GM23338 (cell line): ENCODE results near the gene MMP15. TPM values are rescaled to one million over a fixed set of nuclear protein-coding genes. Genes with fewer than 3 reads are reported as not detected.
"Not testable (repeated sequence)": the region's sequence is repeated elsewhere in the genome, so short reads cannot be mapped to it uniquely, and the experiment has no call there.

Experiments
- ATAC-seq: fragments of 200-7000 bp; cut with Tn5 transposase; 3 replicates; pipeline ENCODE4 v1.9.1; 2020
- DNase-seq: peaks from one replicate; pipeline ENCODE4 v3.0.0-alpha.2; 2015; ENCODE audit warnings: low spot score
- H2AFZ ChIP-seq: fragments of 200-600 bp; sonication (generic); 2 replicates; pipeline ENCODE4 v1.8.0; 2016; ENCODE audit warnings: antibody characterized with exemption, mild to moderate bottlenecking, moderate library complexity
- H3F3A ChIP-seq: fragments of 200-600 bp; sonication (generic); replicated peaks from 2 replicates; pipeline ENCODE4 v1.8.0; 2017; ENCODE audit warnings: antibody characterized with exemption, mixed run types, low read depth
- H3K27ac ChIP-seq: fragments of 200-600 bp; sonication (generic); 2 replicates; pipeline ENCODE4 v1.6.1; 2016; ENCODE audit warnings: low read depth
- H3K27me3 ChIP-seq: fragments of 200-600 bp; sonication (generic); 2 replicates; pipeline ENCODE4 v1.8.0; 2016; ENCODE audit warnings: mild to moderate bottlenecking, mixed run types, moderate library complexity; ENCODE audit not compliant: insufficient read depth
- H3K36me3 ChIP-seq: fragments of 200-600 bp; sonication (generic); 2 replicates; pipeline ENCODE4 v1.8.0; 2016; ENCODE audit warnings: mild to moderate bottlenecking; ENCODE audit not compliant: insufficient read depth
- H3K4me1 ChIP-seq: fragments of 200-600 bp; sonication (generic); 2 replicates; pipeline ENCODE4 v1.8.0; 2016; ENCODE audit warnings: mild to moderate bottlenecking, moderate library complexity; ENCODE audit not compliant: insufficient read depth
- H3K4me2 ChIP-seq: fragments of 200-600 bp; sonication (generic); 2 replicates; pipeline ENCODE4 v1.7.1; 2017; ENCODE audit warnings: mixed run types
- H3K4me3 ChIP-seq: fragments of 200-600 bp; sonication (generic); 2 replicates; pipeline ENCODE4 v1.6.1; 2016; ENCODE audit warnings: mixed run types
- H3K79me2 ChIP-seq: fragments of 200-600 bp; sonication (generic); replicated peaks from 2 replicates; pipeline ENCODE4 v1.8.0; 2017; ENCODE audit warnings: mild to moderate bottlenecking; ENCODE audit not compliant: insufficient read depth
- H3K9me2 ChIP-seq: fragments of 200-600 bp; sonication (generic); 2 replicates; pipeline ENCODE4 v1.8.0; 2017; ENCODE audit not compliant: insufficient read depth
- H4K20me1 ChIP-seq: fragments of 200-600 bp; sonication (generic); replicated peaks from 2 replicates; pipeline ENCODE4 v1.8.0; 2017; ENCODE audit warnings: mild to moderate bottlenecking; ENCODE audit not compliant: insufficient read depth
- H3K27ac Mint-ChIP-seq: 2 replicates; pipeline ENCODE4 v1.8.0; 2020; ENCODE audit warnings: inconsistent platforms, mild to moderate bottlenecking, moderate library complexity, mixed read lengths
- H3K27me3 Mint-ChIP-seq: 3 replicates; pipeline ENCODE4 v1.8.0; 2022; ENCODE audit warnings: low read depth, mild to moderate bottlenecking, moderate library complexity, mixed read lengths, inconsistent platforms; ENCODE audit not compliant: insufficient read depth, poor library complexity
- H3K36me3 Mint-ChIP-seq: 3 replicates; pipeline ENCODE4 v1.8.0; 2021; ENCODE audit warnings: low read depth, mild to moderate bottlenecking, inconsistent platforms, moderate library complexity, mixed read lengths
- H3K4me1 Mint-ChIP-seq: 3 replicates; pipeline ENCODE4 v1.8.0; 2020; ENCODE audit warnings: mild to moderate bottlenecking, inconsistent platforms, mixed read lengths
- H3K4me3 Mint-ChIP-seq: 3 replicates; pipeline ENCODE4 v1.8.0; 2021; ENCODE audit warnings: moderate library complexity, mild to moderate bottlenecking, inconsistent platforms, mixed read lengths
- H3K9me3 Mint-ChIP-seq: 3 replicates; pipeline ENCODE4 v1.8.0; 2020; ENCODE audit warnings: moderate library complexity, mild to moderate bottlenecking, inconsistent platforms, mixed read lengths
- CREB1 ChIP-seq: fragments of 250-450 bp; sonication (Bioruptor Pico); IDR thresholded peaks from 2 replicates; pipeline ENCODE4 v1.5.0; 2020; ENCODE audit warnings: low read depth, mild to moderate bottlenecking, moderate library complexity
- EZH2phosphoT487 ChIP-seq: fragments of 200-600 bp; sonication (generic); IDR thresholded peaks from one replicate; pipeline ENCODE4 v1.8.1; 2018; ENCODE audit warnings: antibody characterized with exemption; ENCODE audit not compliant: unreplicated experiment
- JUNB ChIP-seq: IDR thresholded peaks from one replicate; pipeline ENCODE4 v1.6.1; 2016; ENCODE audit warnings: antibody characterized with exemption; ENCODE audit not compliant: unreplicated experiment
- NANOG ChIP-seq: IDR thresholded peaks from 2 replicates; pipeline ENCODE4 v1.6.1; 2016; ENCODE audit warnings: antibody characterized with exemption, borderline replicate concordance
- POLR2AphosphoS5 ChIP-seq: IDR thresholded peaks from 2 replicates; pipeline ENCODE4 v1.6.1; 2016; ENCODE audit warnings: antibody characterized with exemption, low read depth
- ZNF114 ChIP-seq: fragments of 250-450 bp; sonication (Bioruptor Pico); IDR thresholded peaks from 2 replicates; pipeline ENCODE4 v1.5.0; 2020; ENCODE audit warnings: mild to moderate bottlenecking, moderate library complexity
- ZNF331 ChIP-seq: fragments of 250-450 bp; sonication (Bioruptor Pico); IDR thresholded peaks from 2 replicates; pipeline ENCODE4 v1.5.0; 2020; ENCODE audit warnings: low read depth, mild to moderate bottlenecking, moderate library complexity
- polyA plus RNA-seq: library from polyadenylated mRNA; unstranded; fragments of >200 nt; fragmentation: Nextera tagmentation; extraction: Ambion mirVana; gene quantifications from 2 replicates; pipeline ENCODE4 v1.2.1, GENCODE V29; 2016
- total RNA-seq: library from RNA; depleted of rRNA; stranded (reverse); fragments of >200 nt; shearing (Covaris generic); gene quantifications from 2 replicates; pipeline ENCODE4 v1.2.3, GENCODE V29; 2014
- TF ChIP-seq, protein P1 (sequence below): IDR thresholded peaks from one replicate; pipeline ENCODE4 v1.6.1; 2018; ENCODE audit warnings: antibody characterized with exemption; ENCODE audit not compliant: unreplicated experiment
- TF ChIP-seq, protein P2 (sequence below), 2 experiments: fragments of 200-600 bp in 1 of 2; sonication (generic) in 1 of 2; conservative IDR thresholded peaks; 2 replicates each; pipeline versions ENCODE4 v1.5.1 to v1.6.1; 2016 to 2017; ENCODE audit warnings: antibody characterized with exemption in 2 of 2, low read depth in 2 of 2, mild to moderate bottlenecking in 2 of 2, moderate library complexity in 1 of 2
- TF ChIP-seq, protein P3 (sequence below): fragments of 250-450 bp; sonication (Bioruptor Pico); IDR thresholded peaks from 2 replicates; pipeline ENCODE4 v1.5.0; 2020; ENCODE audit warnings: mild to moderate bottlenecking, moderate library complexity
- TF ChIP-seq, protein P4 (sequence below): IDR thresholded peaks from 2 replicates; pipeline ENCODE4 v1.6.1; 2016; ENCODE audit warnings: antibody characterized with exemption

The MMP15 gene
- total and polyA plus RNA-seq, 2 experiments from 2014 or later: 10.9 to 79.1 TPM

DNA sequence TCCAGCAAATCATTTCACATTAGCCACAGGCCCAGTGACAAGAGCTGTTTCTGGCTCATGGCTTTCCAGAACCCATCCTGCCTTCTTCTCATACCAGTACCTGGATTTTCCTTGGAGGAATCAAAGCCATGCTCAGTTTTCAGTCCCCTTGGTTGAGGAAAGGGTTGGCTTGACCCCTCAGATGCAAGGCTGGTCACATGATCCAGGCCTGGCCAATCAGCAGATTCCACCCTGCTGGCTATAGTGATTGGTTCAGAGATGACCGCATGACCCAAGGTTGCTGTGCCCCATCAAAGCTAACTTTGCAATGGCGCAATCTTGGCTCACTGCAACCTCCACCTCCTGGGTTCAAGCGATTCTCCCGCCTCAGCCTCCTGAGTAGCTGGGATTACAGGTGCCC, 45.0 kb downstream of the MMP15 start:
- H3K27ac Mint-ChIP-seq: no peak overlapping the region
- peaks cover 7% of the 10 kb centered on the region for H3K9me3 Mint-ChIP-seq
- H3K27me3 Mint-ChIP-seq: peaks cover 2% of the 10 kb centered on the region
- H2AFZ ChIP-seq: no peak overlapping the region
- no peak overlapping the region for H3K4me3 Mint-ChIP-seq
- ATAC-seq (no peak), DNase-seq (no peak)
- H3K36me3 ChIP-seq: no peaks in the 10 kb centered on the region
- H3K4me2 ChIP-seq: no peak overlapping the region
- H3K36me3 Mint-ChIP-seq: no peaks in the 10 kb centered on the region
- no peaks in the 10 kb centered on the region for H3K79me2 ChIP-seq
- no peak overlapping the region for H3K27ac ChIP-seq
- TF ChIP-seq CREB1 (CRISPR knock-in tag) (no peak), NANOG (no peak), ZNF331 (CRISPR knock-in tag) (no peak), JUNB (no peak), POLR2AphosphoS5 (no peak), EZH2phosphoT487 (no peak), ZNF114 (CRISPR knock-in tag) (no peak)
- TF ChIP-seq, protein P1, sequence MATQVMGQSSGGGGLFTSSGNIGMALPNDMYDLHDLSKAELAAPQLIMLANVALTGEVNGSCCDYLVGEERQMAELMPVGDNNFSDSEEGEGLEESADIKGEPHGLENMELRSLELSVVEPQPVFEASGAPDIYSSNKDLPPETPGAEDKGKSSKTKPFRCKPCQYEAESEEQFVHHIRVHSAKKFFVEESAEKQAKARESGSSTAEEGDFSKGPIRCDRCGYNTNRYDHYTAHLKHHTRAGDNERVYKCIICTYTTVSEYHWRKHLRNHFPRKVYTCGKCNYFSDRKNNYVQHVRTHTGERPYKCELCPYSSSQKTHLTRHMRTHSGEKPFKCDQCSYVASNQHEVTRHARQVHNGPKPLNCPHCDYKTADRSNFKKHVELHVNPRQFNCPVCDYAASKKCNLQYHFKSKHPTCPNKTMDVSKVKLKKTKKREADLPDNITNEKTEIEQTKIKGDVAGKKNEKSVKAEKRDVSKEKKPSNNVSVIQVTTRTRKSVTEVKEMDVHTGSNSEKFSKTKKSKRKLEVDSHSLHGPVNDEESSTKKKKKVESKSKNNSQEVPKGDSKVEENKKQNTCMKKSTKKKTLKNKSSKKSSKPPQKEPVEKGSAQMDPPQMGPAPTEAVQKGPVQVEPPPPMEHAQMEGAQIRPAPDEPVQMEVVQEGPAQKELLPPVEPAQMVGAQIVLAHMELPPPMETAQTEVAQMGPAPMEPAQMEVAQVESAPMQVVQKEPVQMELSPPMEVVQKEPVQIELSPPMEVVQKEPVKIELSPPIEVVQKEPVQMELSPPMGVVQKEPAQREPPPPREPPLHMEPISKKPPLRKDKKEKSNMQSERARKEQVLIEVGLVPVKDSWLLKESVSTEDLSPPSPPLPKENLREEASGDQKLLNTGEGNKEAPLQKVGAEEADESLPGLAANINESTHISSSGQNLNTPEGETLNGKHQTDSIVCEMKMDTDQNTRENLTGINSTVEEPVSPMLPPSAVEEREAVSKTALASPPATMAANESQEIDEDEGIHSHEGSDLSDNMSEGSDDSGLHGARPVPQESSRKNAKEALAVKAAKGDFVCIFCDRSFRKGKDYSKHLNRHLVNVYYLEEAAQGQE: no peak
- TF ChIP-seq, protein P2, sequence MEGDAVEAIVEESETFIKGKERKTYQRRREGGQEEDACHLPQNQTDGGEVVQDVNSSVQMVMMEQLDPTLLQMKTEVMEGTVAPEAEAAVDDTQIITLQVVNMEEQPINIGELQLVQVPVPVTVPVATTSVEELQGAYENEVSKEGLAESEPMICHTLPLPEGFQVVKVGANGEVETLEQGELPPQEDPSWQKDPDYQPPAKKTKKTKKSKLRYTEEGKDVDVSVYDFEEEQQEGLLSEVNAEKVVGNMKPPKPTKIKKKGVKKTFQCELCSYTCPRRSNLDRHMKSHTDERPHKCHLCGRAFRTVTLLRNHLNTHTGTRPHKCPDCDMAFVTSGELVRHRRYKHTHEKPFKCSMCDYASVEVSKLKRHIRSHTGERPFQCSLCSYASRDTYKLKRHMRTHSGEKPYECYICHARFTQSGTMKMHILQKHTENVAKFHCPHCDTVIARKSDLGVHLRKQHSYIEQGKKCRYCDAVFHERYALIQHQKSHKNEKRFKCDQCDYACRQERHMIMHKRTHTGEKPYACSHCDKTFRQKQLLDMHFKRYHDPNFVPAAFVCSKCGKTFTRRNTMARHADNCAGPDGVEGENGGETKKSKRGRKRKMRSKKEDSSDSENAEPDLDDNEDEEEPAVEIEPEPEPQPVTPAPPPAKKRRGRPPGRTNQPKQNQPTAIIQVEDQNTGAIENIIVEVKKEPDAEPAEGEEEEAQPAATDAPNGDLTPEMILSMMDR (conservative IDR thresholded peaks at IDR 0.05; ENCODE audit: low read depth in 2 of 2): no peak
- TF ChIP-seq, protein P3, sequence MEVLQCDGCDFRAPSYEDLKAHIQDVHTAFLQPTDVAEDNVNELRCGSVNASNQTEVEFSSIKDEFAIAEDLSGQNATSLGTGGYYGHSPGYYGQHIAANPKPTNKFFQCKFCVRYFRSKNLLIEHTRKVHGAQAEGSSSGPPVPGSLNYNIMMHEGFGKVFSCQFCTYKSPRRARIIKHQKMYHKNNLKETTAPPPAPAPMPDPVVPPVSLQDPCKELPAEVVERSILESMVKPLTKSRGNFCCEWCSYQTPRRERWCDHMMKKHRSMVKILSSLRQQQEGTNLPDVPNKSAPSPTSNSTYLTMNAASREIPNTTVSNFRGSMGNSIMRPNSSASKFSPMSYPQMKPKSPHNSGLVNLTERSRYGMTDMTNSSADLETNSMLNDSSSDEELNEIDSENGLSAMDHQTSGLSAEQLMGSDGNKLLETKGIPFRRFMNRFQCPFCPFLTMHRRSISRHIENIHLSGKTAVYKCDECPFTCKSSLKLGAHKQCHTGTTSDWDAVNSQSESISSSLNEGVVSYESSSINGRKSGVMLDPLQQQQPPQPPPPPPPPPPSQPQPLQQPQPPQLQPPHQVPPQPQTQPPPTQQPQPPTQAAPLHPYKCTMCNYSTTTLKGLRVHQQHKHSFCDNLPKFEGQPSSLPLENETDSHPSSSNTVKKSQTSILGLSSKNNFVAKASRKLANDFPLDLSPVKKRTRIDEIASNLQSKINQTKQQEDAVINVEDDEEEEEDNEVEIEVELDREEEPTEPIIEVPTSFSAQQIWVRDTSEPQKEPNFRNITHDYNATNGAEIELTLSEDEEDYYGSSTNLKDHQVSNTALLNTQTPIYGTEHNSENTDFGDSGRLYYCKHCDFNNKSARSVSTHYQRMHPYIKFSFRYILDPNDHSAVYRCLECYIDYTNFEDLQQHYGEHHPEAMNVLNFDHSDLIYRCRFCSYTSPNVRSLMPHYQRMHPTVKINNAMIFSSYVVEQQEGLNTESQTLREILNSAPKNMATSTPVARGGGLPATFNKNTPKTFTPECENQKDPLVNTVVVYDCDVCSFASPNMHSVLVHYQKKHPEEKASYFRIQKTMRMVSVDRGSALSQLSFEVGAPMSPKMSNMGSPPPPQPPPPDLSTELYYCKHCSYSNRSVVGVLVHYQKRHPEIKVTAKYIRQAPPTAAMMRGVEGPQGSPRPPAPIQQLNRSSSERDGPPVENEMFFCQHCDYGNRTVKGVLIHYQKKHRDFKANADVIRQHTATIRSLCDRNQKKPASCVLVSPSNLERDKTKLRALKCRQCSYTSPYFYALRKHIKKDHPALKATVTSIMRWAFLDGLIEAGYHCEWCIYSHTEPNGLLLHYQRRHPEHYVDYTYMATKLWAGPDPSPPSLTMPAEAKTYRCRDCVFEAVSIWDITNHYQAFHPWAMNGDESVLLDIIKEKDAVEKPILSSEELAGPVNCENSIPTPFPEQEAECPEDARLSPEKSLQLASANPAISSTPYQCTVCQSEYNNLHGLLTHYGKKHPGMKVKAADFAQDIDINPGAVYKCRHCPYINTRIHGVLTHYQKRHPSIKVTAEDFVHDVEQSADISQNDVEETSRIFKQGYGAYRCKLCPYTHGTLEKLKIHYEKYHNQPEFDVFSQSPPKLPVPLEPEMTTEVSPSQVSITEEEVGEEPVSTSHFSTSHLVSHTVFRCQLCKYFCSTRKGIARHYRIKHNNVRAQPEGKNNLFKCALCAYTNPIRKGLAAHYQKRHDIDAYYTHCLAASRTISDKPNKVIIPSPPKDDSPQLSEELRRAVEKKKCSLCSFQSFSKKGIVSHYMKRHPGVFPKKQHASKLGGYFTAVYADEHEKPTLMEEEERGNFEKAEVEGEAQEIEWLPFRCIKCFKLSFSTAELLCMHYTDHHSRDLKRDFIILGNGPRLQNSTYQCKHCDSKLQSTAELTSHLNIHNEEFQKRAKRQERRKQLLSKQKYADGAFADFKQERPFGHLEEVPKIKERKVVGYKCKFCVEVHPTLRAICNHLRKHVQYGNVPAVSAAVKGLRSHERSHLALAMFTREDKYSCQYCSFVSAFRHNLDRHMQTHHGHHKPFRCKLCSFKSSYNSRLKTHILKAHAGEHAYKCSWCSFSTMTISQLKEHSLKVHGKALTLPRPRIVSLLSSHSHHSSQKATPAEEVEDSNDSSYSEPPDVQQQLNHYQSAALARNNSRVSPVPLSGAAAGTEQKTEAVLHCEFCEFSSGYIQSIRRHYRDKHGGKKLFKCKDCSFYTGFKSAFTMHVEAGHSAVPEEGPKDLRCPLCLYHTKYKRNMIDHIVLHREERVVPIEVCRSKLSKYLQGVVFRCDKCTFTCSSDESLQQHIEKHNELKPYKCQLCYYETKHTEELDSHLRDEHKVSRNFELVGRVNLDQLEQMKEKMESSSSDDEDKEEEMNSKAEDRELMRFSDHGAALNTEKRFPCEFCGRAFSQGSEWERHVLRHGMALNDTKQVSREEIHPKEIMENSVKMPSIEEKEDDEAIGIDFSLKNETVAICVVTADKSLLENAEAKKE (CRISPR knock-in tag): no peak
- TF ChIP-seq, protein P4, sequence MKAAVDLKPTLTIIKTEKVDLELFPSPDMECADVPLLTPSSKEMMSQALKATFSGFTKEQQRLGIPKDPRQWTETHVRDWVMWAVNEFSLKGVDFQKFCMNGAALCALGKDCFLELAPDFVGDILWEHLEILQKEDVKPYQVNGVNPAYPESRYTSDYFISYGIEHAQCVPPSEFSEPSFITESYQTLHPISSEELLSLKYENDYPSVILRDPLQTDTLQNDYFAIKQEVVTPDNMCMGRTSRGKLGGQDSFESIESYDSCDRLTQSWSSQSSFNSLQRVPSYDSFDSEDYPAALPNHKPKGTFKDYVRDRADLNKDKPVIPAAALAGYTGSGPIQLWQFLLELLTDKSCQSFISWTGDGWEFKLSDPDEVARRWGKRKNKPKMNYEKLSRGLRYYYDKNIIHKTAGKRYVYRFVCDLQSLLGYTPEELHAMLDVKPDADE: no peak
- no peaks in the 10 kb centered on the region for H3K27me3 ChIP-seq
- no peaks in the 10 kb centered on the region for H3K9me2 ChIP-seq
- H4K20me1 ChIP-seq: no peaks in the 10 kb centered on the region
- no peak overlapping the region for H3K4me3 ChIP-seq
- H3K4me1 ChIP-seq: no peaks in the 10 kb centered on the region
- no peaks in the 10 kb centered on the region for H3K4me1 Mint-ChIP-seq
- no peaks in the 10 kb centered on the region for H3F3A ChIP-seq

DNA sequence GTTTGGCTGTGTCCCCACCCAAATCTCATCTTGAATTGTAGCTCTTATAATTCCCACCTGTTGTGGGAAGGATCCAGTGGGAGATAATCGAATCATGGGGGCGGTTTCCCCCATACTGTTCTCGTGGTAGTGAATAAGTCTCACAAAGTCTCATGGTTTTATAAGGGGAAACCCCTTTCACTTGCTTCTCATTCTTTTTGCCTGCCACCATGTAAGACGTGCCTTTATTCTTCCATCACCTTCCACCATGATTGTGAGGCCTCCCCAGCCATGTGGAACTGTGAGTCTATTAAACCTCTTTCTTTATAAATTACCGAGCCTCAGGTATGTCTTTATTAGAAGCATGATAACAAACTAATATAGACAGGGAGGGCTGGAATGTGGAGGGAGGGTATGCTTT, 46.6 kb downstream of the MMP15 start:
- H3K27me3 Mint-ChIP-seq, H3K4me1 Mint-ChIP-seq, H3K27ac Mint-ChIP-seq, H3K4me3 Mint-ChIP-seq, H3F3A ChIP-seq, H3K27me3 ChIP-seq, H2AFZ ChIP-seq, H3K4me1 ChIP-seq, H3K36me3 Mint-ChIP-seq, DNase-seq, H3K4me2 ChIP-seq, H3K4me3 ChIP-seq, H3K79me2 ChIP-seq, ATAC-seq, H3K9me2 ChIP-seq, H3K36me3 ChIP-seq, H3K27ac ChIP-seq, H4K20me1 ChIP-seq: not testable (repeated sequence)
- peaks cover 20% of the 10 kb centered on the region for H3K9me3 Mint-ChIP-seq
